Activated T-helper 17 cell treated with anti-CD3 and anti-CD28 coated beads, Interleukin-2, amount 50 U/mL, for 72 hours (primary cell): ENCODE results near the gene KIF23. TPM values are rescaled to one million over a fixed set of nuclear protein-coding genes. Genes with fewer than 3 reads are reported as not detected.
"Not testable (repeated sequence)": the region's sequence is repeated elsewhere in the genome, so short reads cannot be mapped to it uniquely, and the experiment has no call there.

Experiments
- ATAC-seq: fragments of 150-1000 bp; cut with Tn5 transposase; replicated peaks from 2 replicates; pipeline ENCODE4 v1.10.0; 2021; ENCODE audit warnings: mild to moderate bottlenecking, moderate library complexity
- H3K27ac Mint-ChIP-seq: one replicate; pipeline ENCODE4 v1.8.0; 2022; ENCODE audit warnings: mixed read lengths
- H3K27me3 Mint-ChIP-seq: one replicate; pipeline ENCODE4 v1.8.0; 2022; ENCODE audit warnings: mixed read lengths
- H3K36me3 Mint-ChIP-seq: one replicate; pipeline ENCODE4 v1.8.0; 2022; ENCODE audit warnings: low read depth, mild to moderate bottlenecking, mixed read lengths
- H3K4me1 Mint-ChIP-seq: one replicate; pipeline ENCODE4 v1.8.0; 2022; ENCODE audit warnings: mixed read lengths
- H3K4me3 Mint-ChIP-seq: one replicate; pipeline ENCODE4 v1.8.0; 2022; ENCODE audit warnings: mild to moderate bottlenecking, mixed read lengths
- H3K9me3 Mint-ChIP-seq: one replicate; pipeline ENCODE4 v1.8.0; 2022; ENCODE audit warnings: mixed read lengths
- total RNA-seq, 2 donors: library from RNA; stranded (reverse); gene quantifications; one replicate each; pipeline ENCODE4 v1.2.3, GENCODE V29; 2022

Gene KIF23
- total RNA-seq, 2 donors from 2014 or later: 51.3 to 54.5 TPM

GRCh38 chr15:69434679-69435078 is 20.5 kb downstream of the KIF23 start:
- Mint-ChIP-seq H3K4me3 (no peak overlapping the region), H3K27me3 (no peaks in the 10 kb centered on the region), H3K9me3 (no peaks in the 10 kb centered on the region), H3K27ac (no peak overlapping the region), H3K36me3 (peaks cover 43% of the 10 kb centered on the region), H3K4me1 (no peaks in the 10 kb centered on the region)
- ATAC-seq: no peak

GRCh38 chr15:69435985-69436384 is 21.8 kb downstream of the KIF23 start:
- Mint-ChIP-seq H3K4me3 (no peak overlapping the region), H3K36me3 (peaks cover 53% of the 10 kb centered on the region), H3K27ac (no peak overlapping the region), H3K9me3 (no peaks in the 10 kb centered on the region), H3K27me3 (no peaks in the 10 kb centered on the region), H3K4me1 (no peaks in the 10 kb centered on the region)
- ATAC-seq: no peak

GRCh38 chr15:69436951-69437350 is 22.8 kb downstream of the KIF23 start:
- Mint-ChIP-seq H3K36me3 (peaks cover 54% of the 10 kb centered on the region), H3K4me3 (no peak overlapping the region), H3K9me3 (no peaks in the 10 kb centered on the region), H3K4me1 (no peaks in the 10 kb centered on the region), H3K27me3 (no peaks in the 10 kb centered on the region), H3K27ac (no peak overlapping the region)
- ATAC-seq: no peak

GRCh38 chr15:69439623-69440022 is 25.5 kb downstream of the KIF23 start:
- H3K27me3 Mint-ChIP-seq: no peaks in the 10 kb centered on the region
- H3K27ac Mint-ChIP-seq: no peak overlapping the region
- H3K9me3 Mint-ChIP-seq: no peaks in the 10 kb centered on the region
- no peak for ATAC-seq
- peaks cover 60% of the 10 kb centered on the region for H3K36me3 Mint-ChIP-seq
- H3K4me1 Mint-ChIP-seq: no peaks in the 10 kb centered on the region
- H3K4me3 Mint-ChIP-seq: no peak overlapping the region

- peak; percentile 89 for ATAC-seq
- no peaks in the 10 kb centered on the region for H3K27me3 Mint-ChIP-seq
- peaks cover 50% of the 10 kb centered on the region for H3K36me3 Mint-ChIP-seq
- no peaks in the 10 kb centered on the region for H3K4me1 Mint-ChIP-seq
- no peaks in the 10 kb centered on the region for H3K9me3 Mint-ChIP-seq
- H3K27ac Mint-ChIP-seq: peak overlapping the region; percentile 38
- peak overlapping the region; percentile 23 for H3K4me3 Mint-ChIP-seq
Observed at GRCh38 chr15:69443032-69443611, 29.0 kb downstream of the KIF23 start.

- H3K36me3 Mint-ChIP-seq: peaks cover 34% of the 10 kb centered on the region
- no peaks in the 10 kb centered on the region for H3K9me3 Mint-ChIP-seq
- H3K4me3 Mint-ChIP-seq: no peak overlapping the region
- no peak for ATAC-seq
- no peaks in the 10 kb centered on the region for H3K4me1 Mint-ChIP-seq
- H3K27me3 Mint-ChIP-seq: no peaks in the 10 kb centered on the region
- H3K27ac Mint-ChIP-seq: no peak overlapping the region
Observed at GRCh38 chr15:69444686-69445085, 30.5 kb downstream of the KIF23 start.

GRCh38 chr15:69446953-69447352 is 32.8 kb downstream of the KIF23 start:
- Mint-ChIP-seq H3K9me3 (no peaks in the 10 kb centered on the region), H3K27me3 (no peaks in the 10 kb centered on the region), H3K4me3 (no peak overlapping the region), H3K4me1 (no peaks in the 10 kb centered on the region), H3K36me3 (peaks cover 23% of the 10 kb centered on the region), H3K27ac (no peak overlapping the region)
- ATAC-seq: no peak

- not testable (repeated sequence) for H3K4me3 Mint-ChIP-seq, ATAC-seq, H3K27ac Mint-ChIP-seq, H3K9me3 Mint-ChIP-seq, H3K27me3 Mint-ChIP-seq
- Mint-ChIP-seq H3K4me1 (peaks cover 13% of the 10 kb centered on the region), H3K36me3 (peaks cover 42% of the 10 kb centered on the region)
Observed at GRCh38 chr15:69450221-69450620, 36.1 kb downstream of the KIF23 start.

GRCh38 chr15:69450968-69451695 is 37.0 kb downstream of the KIF23 start:
- Mint-ChIP-seq H3K27ac (peak overlapping the region; percentile 96), H3K4me3 (peak overlapping the region; percentile 98), H3K9me3 (no peaks in the 10 kb centered on the region), H3K36me3 (peaks cover 42% of the 10 kb centered on the region), H3K4me1 (peaks cover 19% of the 10 kb centered on the region), H3K27me3 (no peaks in the 10 kb centered on the region)
- no peak for ATAC-seq

- ATAC-seq: peak; percentile 36
- no peaks in the 10 kb centered on the region for H3K27me3 Mint-ChIP-seq
- peaks cover 23% of the 10 kb centered on the region for H3K4me1 Mint-ChIP-seq
- peak overlapping the region; percentile 96 for H3K27ac Mint-ChIP-seq
- peak overlapping the region; percentile 98 for H3K4me3 Mint-ChIP-seq
- H3K9me3 Mint-ChIP-seq: no peaks in the 10 kb centered on the region
- H3K36me3 Mint-ChIP-seq: peaks cover 50% of the 10 kb centered on the region
Observed at GRCh38 chr15:69451951-69452691, 38.0 kb downstream of the KIF23 start.

- Mint-ChIP-seq H3K27me3 (no peaks in the 10 kb centered on the region), H3K4me1 (peaks cover 23% of the 10 kb centered on the region), H3K4me3 (peak within 1 kb of the TSS; percentile 98), H3K27ac (peak within 1 kb of the TSS; percentile 96), H3K36me3 (peaks cover 58% of the 10 kb centered on the region), H3K9me3 (no peaks in the 10 kb centered on the region)
- peak; percentile 93 for ATAC-seq
Observed at GRCh38 chr15:69452692-69453521, 38.8 kb downstream of the KIF23 start, which contains the start of gene RPLP1. RPLP1 (plus strand) TSS chr15:69452818; CDS start chr15:69452949, 131 bp downstream.

- Mint-ChIP-seq H3K27me3 (no peaks in the 10 kb centered on the region), H3K36me3 (peaks cover 69% of the 10 kb centered on the region), H3K4me1 (peaks cover 23% of the 10 kb centered on the region), H3K4me3 (peak overlapping the region; percentile 98), H3K9me3 (no peaks in the 10 kb centered on the region), H3K27ac (peak overlapping the region; percentile 96)
- no peak for ATAC-seq
Observed at GRCh38 chr15:69454953-69455352, 40.8 kb downstream of the KIF23 start.

GRCh38 chr15:69456208-69457166 is 42.3 kb downstream of the KIF23 start:
- no peak for ATAC-seq
- Mint-ChIP-seq H3K9me3 (no peaks in the 10 kb centered on the region), H3K36me3 (peaks cover 69% of the 10 kb centered on the region), H3K4me1 (peaks cover 23% of the 10 kb centered on the region), H3K27ac (peak overlapping the region; percentile 31), H3K4me3 (peak overlapping the region; percentile 10), H3K27me3 (no peaks in the 10 kb centered on the region)
